ENCODE data around the gene SUCLG2. TPM values are rescaled to one million over a fixed set of nuclear protein-coding genes. Genes with fewer than 3 reads are reported as not detected.

SUCLG2 gene
- total and polyA plus RNA-seq, 7 donors = 63.7 to 102 (median 90.5) TPM

DNA sequence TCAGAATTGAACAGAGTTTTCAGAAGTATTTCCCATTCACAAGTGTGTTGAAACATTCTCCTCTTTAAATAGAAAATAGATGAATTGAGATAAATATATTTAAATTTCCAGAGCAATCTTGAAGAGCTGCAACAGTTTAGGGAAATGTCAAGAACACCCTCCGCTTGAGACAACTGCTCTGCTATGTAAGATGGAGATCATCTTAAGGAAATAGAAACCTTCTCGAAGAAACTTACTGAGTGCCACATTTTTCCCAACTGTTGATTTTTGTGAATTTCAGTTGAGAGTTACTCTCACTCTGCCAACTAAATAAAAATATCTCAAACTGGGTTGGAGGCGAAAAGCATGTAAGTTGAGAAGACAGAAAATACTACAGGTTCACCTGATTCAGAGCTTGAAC, 78.0 kb downstream of the SUCLG2 start:
- Histone ChIP-seq H3K9me3 (no peaks in the 10 kb centered on the region), H3K27me3 (ENCODE audit: insufficient read depth in 3 of 3, low read length in 2 of 3) (no peaks in the 10 kb centered on the region), H3K36me3 (ENCODE audit: insufficient read depth in 1 of 2, low read depth in 1 of 2) (no peaks in the 10 kb centered on the region), H3K27ac (no peak overlapping the region), H3K4me1 (no peaks in the 10 kb centered on the region), H3K4me3 (no peak overlapping the region)
- intact Hi-C loops (cut with DNase I) = no loop called here
- ATAC-seq = no peak
- no peak for DNase-seq
- 92 to 97% (median 92%) methylated on average over 3 of the region's 3 CpGs for WGBS, 3 donors
- TF ChIP-seq, protein P1, sequence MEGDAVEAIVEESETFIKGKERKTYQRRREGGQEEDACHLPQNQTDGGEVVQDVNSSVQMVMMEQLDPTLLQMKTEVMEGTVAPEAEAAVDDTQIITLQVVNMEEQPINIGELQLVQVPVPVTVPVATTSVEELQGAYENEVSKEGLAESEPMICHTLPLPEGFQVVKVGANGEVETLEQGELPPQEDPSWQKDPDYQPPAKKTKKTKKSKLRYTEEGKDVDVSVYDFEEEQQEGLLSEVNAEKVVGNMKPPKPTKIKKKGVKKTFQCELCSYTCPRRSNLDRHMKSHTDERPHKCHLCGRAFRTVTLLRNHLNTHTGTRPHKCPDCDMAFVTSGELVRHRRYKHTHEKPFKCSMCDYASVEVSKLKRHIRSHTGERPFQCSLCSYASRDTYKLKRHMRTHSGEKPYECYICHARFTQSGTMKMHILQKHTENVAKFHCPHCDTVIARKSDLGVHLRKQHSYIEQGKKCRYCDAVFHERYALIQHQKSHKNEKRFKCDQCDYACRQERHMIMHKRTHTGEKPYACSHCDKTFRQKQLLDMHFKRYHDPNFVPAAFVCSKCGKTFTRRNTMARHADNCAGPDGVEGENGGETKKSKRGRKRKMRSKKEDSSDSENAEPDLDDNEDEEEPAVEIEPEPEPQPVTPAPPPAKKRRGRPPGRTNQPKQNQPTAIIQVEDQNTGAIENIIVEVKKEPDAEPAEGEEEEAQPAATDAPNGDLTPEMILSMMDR (IDR thresholded peaks at IDR 0.05) = no peak

DNA sequence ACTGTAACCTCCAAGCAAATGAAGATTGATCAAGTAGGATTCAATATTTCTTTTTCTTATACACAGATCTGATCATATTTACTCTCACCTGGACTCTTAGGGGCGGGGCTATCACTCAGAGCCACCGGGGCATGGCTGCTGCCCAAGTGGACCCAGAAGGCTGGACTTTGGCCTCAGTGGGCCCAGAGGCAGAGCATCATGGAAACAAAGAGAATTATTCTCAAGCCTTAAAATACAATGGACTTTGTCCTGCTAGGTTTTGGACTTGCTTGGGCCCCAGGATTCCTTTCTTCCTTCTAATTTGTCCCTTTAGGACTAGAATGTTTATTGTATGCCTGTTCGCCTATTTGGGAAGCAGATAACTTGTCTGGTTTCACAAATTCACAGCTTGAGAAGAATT, 85.1 kb downstream of the SUCLG2 start:
- Histone ChIP-seq H3K36me3 (ENCODE audit: insufficient read depth in 1 of 2, low read depth in 1 of 2) (no peaks in the 10 kb centered on the region), H3K27me3 (ENCODE audit: insufficient read depth in 3 of 3, low read length in 2 of 3) (no peaks in the 10 kb centered on the region), H3K4me3 (no peak overlapping the region), H3K27ac (no peak overlapping the region), H3K4me1 (no peaks in the 10 kb centered on the region), H3K9me3 (no peaks in the 10 kb centered on the region)
- TF ChIP-seq, protein P1 (IDR thresholded peaks at IDR 0.05) = no peak
- WGBS, 3 donors = 92 to 96% (median 94%) methylated on average over 3 of the region's 3 CpGs
- DNase-seq = no peak
- no peak for ATAC-seq
- intact Hi-C loops (cut with DNase I) = no loop called here

DNA sequence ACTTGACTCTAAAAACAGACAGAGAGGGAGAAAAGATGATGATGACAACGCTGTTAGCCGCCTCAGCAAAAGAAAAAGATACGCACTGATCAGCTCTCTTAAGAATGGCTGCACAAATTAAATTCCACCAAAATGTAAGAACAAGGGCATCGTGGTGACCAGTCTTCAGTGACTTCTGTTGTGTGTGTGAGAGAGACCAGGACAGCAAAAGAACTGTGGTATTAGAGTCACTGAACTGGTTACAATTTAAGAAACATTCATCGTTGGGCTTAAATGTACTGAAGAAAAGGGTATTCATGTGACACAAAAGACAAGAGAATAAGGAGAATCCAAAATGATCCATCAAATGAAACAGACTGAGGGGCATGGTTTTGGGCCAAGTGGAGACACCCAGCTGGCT, 86.5 kb downstream of the SUCLG2 start:
- no peak overlapping the region for H3K27ac ChIP-seq

DNA sequence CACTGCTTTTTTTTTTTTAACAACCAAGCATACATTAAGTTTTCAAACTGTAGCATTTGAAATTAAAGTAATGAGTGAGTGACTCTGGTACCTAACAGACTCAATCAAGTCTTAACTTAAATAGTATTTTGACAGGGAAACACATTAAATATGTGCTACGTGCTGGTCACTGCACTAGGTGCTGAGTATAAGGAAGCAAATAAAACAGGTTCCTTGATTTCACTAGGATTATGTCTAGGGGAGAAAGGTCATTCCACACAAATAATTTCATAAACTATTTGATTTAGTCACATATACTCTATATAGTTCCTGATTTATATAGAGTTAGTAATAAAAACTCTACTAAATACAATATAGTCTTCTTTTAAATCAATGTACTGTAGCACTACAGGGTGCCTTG, 89.4 kb downstream of the SUCLG2 start:
- WGBS, 3 donors = 95 to 98% (median 95%) methylated on average over 1 of the region's 1 CpG
- Histone ChIP-seq H3K27ac (no peak overlapping the region), H3K27me3 (ENCODE audit: insufficient read depth in 3 of 3, low read length in 2 of 3) (no peaks in the 10 kb centered on the region), H3K4me1 (no peaks in the 10 kb centered on the region), H3K36me3 (ENCODE audit: insufficient read depth in 1 of 2, low read depth in 1 of 2) (no peaks in the 10 kb centered on the region), H3K9me3 (no peaks in the 10 kb centered on the region), H3K4me3 (no peak overlapping the region)
- ATAC-seq = no peak
- intact Hi-C loops (cut with DNase I) = no loop called here
- DNase-seq = no peak
- TF ChIP-seq, protein P1 (IDR thresholded peaks at IDR 0.05) = no peak

More for the DNA sequence above, 86.5 kb downstream of the SUCLG2 start:
- Histone ChIP-seq H3K27me3 (ENCODE audit: insufficient read depth in 3 of 3, low read length in 2 of 3) (no peaks in the 10 kb centered on the region), H3K4me1 (no peaks in the 10 kb centered on the region), H3K4me3 (no peak overlapping the region), H3K36me3 (ENCODE audit: insufficient read depth in 1 of 2, low read depth in 1 of 2) (no peaks in the 10 kb centered on the region), H3K9me3 (no peaks in the 10 kb centered on the region)
- TF ChIP-seq, protein P1 (IDR thresholded peaks at IDR 0.05) = no peak
- WGBS, 3 donors = 65 to 85% (median 82%) methylated on average over 5 of the region's 5 CpGs
- no peak for DNase-seq
- no peak for ATAC-seq
- intact Hi-C loops (cut with DNase I) = no loop called here

DNA sequence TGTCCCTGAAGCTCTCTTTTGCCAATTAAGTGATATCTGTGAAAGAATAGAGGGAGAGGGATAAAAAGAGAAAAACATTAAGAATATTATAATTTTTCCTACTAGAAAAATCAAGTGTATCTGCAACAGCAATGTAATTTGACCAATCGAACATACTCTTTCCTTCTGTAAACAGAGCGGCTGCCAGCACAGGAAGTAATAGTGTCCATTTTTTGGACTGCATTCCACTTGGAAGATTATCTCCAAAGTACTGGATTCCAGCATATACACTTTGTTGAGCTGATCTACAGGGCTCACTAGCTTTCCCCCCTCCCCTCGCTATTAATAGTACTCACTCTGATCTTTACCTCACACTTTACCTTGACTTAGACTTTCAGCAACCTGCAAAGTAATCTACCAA, 90.4 kb downstream of the SUCLG2 start:
- H3K4me1 ChIP-seq = no peaks in the 10 kb centered on the region
- H3K9me3 ChIP-seq = no peaks in the 10 kb centered on the region
- H3K36me3 ChIP-seq (ENCODE audit: insufficient read depth in 1 of 2, low read depth in 1 of 2) = peaks cover 0 to 4% of the 10 kb centered on the region in 2 donors
- H3K27me3 ChIP-seq (ENCODE audit: insufficient read depth in 3 of 3, low read length in 2 of 3) = no peaks in the 10 kb centered on the region
- WGBS, 3 donors = 84 to 89% (median 86%) methylated on average over 3 of the region's 3 CpGs
- no peak overlapping the region for H3K4me3 ChIP-seq
- TF ChIP-seq, protein P1 (IDR thresholded peaks at IDR 0.05) = no peak
- no peak for DNase-seq
- no peak overlapping the region for H3K27ac ChIP-seq
- intact Hi-C loops (cut with DNase I) = no loop called here
- ATAC-seq = no peak

Measured in psoas muscle (tissue), 8 donors.